Cardiac fibroblast (primary cell): ENCODE measurements around the gene AGMAT.

ENCODE experiments used
- DNase-seq, 2 donors: peaks; one replicate each; pipeline versions ENCODE4 v3.0.0 to v3.0.0-alpha.2; 2010; ENCODE audit warnings: low read depth in 2 of 2
- H3K4me3 ChIP-seq, 2 donors: replicated peaks in 1 of 2; 1 replicate in 1 of 2; 2 replicates in 1 of 2; pipeline ENCODE4 v1.5.1; 2011; ENCODE audit warnings: low read depth in 2 of 2, low read length in 2 of 2, mild to moderate bottlenecking in 2 of 2, moderate library complexity in 1 of 2
- CTCF ChIP-seq: IDR thresholded peaks from one replicate; pipeline ENCODE4 v1.5.1; 2011; ENCODE audit warnings: low read depth, mild to moderate bottlenecking, low read length, inconsistent platforms

Gene AGMAT

GRCh38 chr1:15523104-15524020 lies 61.5 kb downstream of the AGMAT start:
- peak in 1 of 2 donors; percentile 50 for DNase-seq
- TF ChIP-seq CTCF: no peak
- peak overlapping the region; percentile 67 to 69 for H3K4me3 ChIP-seq

GRCh38 chr1:15522551-15522950 lies 62.3 kb downstream of the AGMAT start:
- no peak for DNase-seq
- TF ChIP-seq CTCF: no peak
- H3K4me3 ChIP-seq: no peak overlapping the region
